ENCODE measurements around the gene TAF7.
"Not testable (repeated sequence)": the region's sequence is repeated elsewhere in the genome, so short reads cannot be mapped to it uniquely, and the experiment has no call there.

TAF7 gene

GRCh38 chr5:141354900-141355469, 34.4 kb upstream of the TAF7 start, which contains the start of gene PCDHGA4:
Gene PCDHGA4 (plus strand): TSS chr5:141355021. CDS start chr5:141355108, 87 bp downstream.
- no peak for FAIRE-seq
- no peak for DNase-seq (ENCODE audit: insufficient read length)
- TF ChIP-seq POLR2AphosphoS5 (IDR thresholded peaks at IDR 0.05; ENCODE audit: low read depth, low read length) (no peak), POLR2A (IDR thresholded peaks at IDR 0.05; ENCODE audit: low read depth, low read length) (no peak), TAF1 (IDR thresholded peaks at IDR 0.05; ENCODE audit: borderline replicate concordance, low read depth, low read length) (no peak)

GRCh38 chr5:141351591-141351990, 31.0 kb upstream of the TAF7 start:
- no peak for DNase-seq (ENCODE audit: insufficient read length)
- TF ChIP-seq TAF1 (IDR thresholded peaks at IDR 0.05; ENCODE audit: borderline replicate concordance, low read depth, low read length), result no peak
- no peak for TF ChIP-seq POLR2A (IDR thresholded peaks at IDR 0.05; ENCODE audit: low read depth, low read length)
- TF ChIP-seq POLR2AphosphoS5 (IDR thresholded peaks at IDR 0.05; ENCODE audit: low read depth, low read length), result no peak
- no peak for FAIRE-seq

- DNase-seq (ENCODE audit: insufficient read length) (no peak), FAIRE-seq (no peak)
- no peak for TF ChIP-seq POLR2A (IDR thresholded peaks at IDR 0.05; ENCODE audit: low read depth, low read length)
- no peak for TF ChIP-seq POLR2AphosphoS5 (IDR thresholded peaks at IDR 0.05; ENCODE audit: low read depth, low read length)
- no peak for TF ChIP-seq TAF1 (IDR thresholded peaks at IDR 0.05; ENCODE audit: borderline replicate concordance, low read depth, low read length)
Measured at GRCh38 chr5:141349917-141350619, 29.5 kb upstream of the TAF7 start, which contains the start of gene PCDHGB1. Gene PCDHGB1 (plus strand): TSS chr5:141350099. CDS start chr5:141350261, 162 bp downstream.

GRCh38 chr5:141346017-141346416, 25.4 kb upstream of the TAF7 start:
- not testable (repeated sequence) for DNase-seq (ENCODE audit: insufficient read length); FAIRE-seq

GRCh38 chr5:141345327-141345726, 24.7 kb upstream of the TAF7 start:
- TF ChIP-seq TAF1 (IDR thresholded peaks at IDR 0.05; ENCODE audit: borderline replicate concordance, low read depth, low read length), result no peak
- TF ChIP-seq POLR2AphosphoS5 (IDR thresholded peaks at IDR 0.05; ENCODE audit: low read depth, low read length), result no peak
- no peak for TF ChIP-seq POLR2A (IDR thresholded peaks at IDR 0.05; ENCODE audit: low read depth, low read length)
- FAIRE-seq (no peak), DNase-seq (ENCODE audit: insufficient read length) (no peak)

GRCh38 chr5:141343953-141344463, 23.4 kb upstream of the TAF7 start:
- no peak for DNase-seq (ENCODE audit: insufficient read length)
- TF ChIP-seq POLR2A (IDR thresholded peaks at IDR 0.05; ENCODE audit: low read depth, low read length) (no peak), TAF1 (IDR thresholded peaks at IDR 0.05; ENCODE audit: borderline replicate concordance, low read depth, low read length) (no peak), POLR2AphosphoS5 (IDR thresholded peaks at IDR 0.05; ENCODE audit: low read depth, low read length) (no peak)
- FAIRE-seq, result no peak

GRCh38 chr5:141343242-141343952, 22.8 kb upstream of the TAF7 start, which contains the start of gene PCDHGA3:
Gene PCDHGA3 (plus strand): TSS chr5:141343829. CDS start chr5:141344034, 205 bp downstream.
- no peak for FAIRE-seq
- DNase-seq (ENCODE audit: insufficient read length), result no peak
- TF ChIP-seq POLR2A (IDR thresholded peaks at IDR 0.05; ENCODE audit: low read depth, low read length) (no peak), POLR2AphosphoS5 (IDR thresholded peaks at IDR 0.05; ENCODE audit: low read depth, low read length) (no peak), TAF1 (IDR thresholded peaks at IDR 0.05; ENCODE audit: borderline replicate concordance, low read depth, low read length) (no peak)

GRCh38 chr5:141342773-141343172, 22.2 kb upstream of the TAF7 start:
- DNase-seq (ENCODE audit: insufficient read length) (no peak), FAIRE-seq (no peak)
- TF ChIP-seq TAF1 (IDR thresholded peaks at IDR 0.05; ENCODE audit: borderline replicate concordance, low read depth, low read length) (no peak), POLR2AphosphoS5 (IDR thresholded peaks at IDR 0.05; ENCODE audit: low read depth, low read length) (no peak)

GRCh38 chr5:141340781-141341354, 20.3 kb upstream of the TAF7 start:
- not testable (repeated sequence) for DNase-seq (ENCODE audit: insufficient read length); FAIRE-seq

GRCh38 chr5:141338538-141339306, 18.1 kb upstream of the TAF7 start, which contains the start of gene PCDHGA2:
Gene PCDHGA2 (plus strand): TSS chr5:141338760.
- FAIRE-seq, result no peak
- TF ChIP-seq POLR2A (IDR thresholded peaks at IDR 0.05; ENCODE audit: low read depth, low read length), result no peak
- no peak for DNase-seq (ENCODE audit: insufficient read length)

GRCh38 chr5:141332571-141332970, 12.0 kb upstream of the TAF7 start:
- not testable (repeated sequence) for DNase-seq (ENCODE audit: insufficient read length); FAIRE-seq

Data from GM12892 (cell line).